HepG2 (cell line): Measurements from ENCODE around the gene TOLLIP. TPM values are rescaled to one million over a fixed set of nuclear protein-coding genes. Genes with fewer than 3 reads are reported as not detected.

ENCODE experiments used
- CREB1 ChIP-seq, 2 experiments: fragments of 450-650 bp in 1 of 2; IDR thresholded peaks; 2 replicates each; pipeline ENCODE4 v1.6.1; 2016 to 2017; ENCODE audit warnings: control low read depth in 1 of 2, mild to moderate bottlenecking in 1 of 2, missing compliant biosample characterization in 1 of 2, missing genetic modification characterization in 1 of 2
- FOXM1 ChIP-seq: sonication (generic); formaldehyde crosslinking; IDR thresholded peaks from 2 replicates; pipeline ENCODE4 v1.5.0; 2020; ENCODE audit warnings: missing genetic modification reagents
- GABPA ChIP-seq, 2 experiments: IDR thresholded peaks; 2 replicates each; pipeline ENCODE4 v1.6.1; 2011 to 2016; ENCODE audit warnings: low read depth in 2 of 2, low read length in 1 of 2, missing biosample characterization in 1 of 2, missing genetic modification characterization in 1 of 2
- RBAK ChIP-seq: sonication (generic); formaldehyde crosslinking; IDR thresholded peaks from 2 replicates; pipeline ENCODE4 v1.5.1; 2020; ENCODE audit warnings: mild to moderate bottlenecking, missing genetic modification reagents
- STAT6 ChIP-seq: sonication (generic); formaldehyde crosslinking; IDR thresholded peaks from 2 replicates; pipeline ENCODE4 v1.4.0; 2020; ENCODE audit warnings: missing genetic modification reagents, mild to moderate bottlenecking, borderline replicate concordance
- SYNCRIP ChIP-seq: fragments of 200-400 bp; formaldehyde crosslinking; IDR thresholded peaks from 2 replicates; pipeline ENCODE4 v1.6.1; 2018; ENCODE audit warnings: mild to moderate bottlenecking, low read depth, low read length; ENCODE audit not compliant: insufficient read depth
- TCF7L2 ChIP-seq: IDR thresholded peaks from 2 replicates; pipeline ENCODE4 v1.6.1; 2011; ENCODE audit warnings: mild to moderate bottlenecking, low read depth, low read length, moderate library complexity
- ZBTB4 ChIP-seq: sonication (generic); formaldehyde crosslinking; IDR thresholded peaks from 2 replicates; pipeline ENCODE4 v1.4.0; 2020; ENCODE audit warnings: missing genetic modification reagents, mild to moderate bottlenecking, borderline replicate concordance
- ZBTB7A ChIP-seq: sonication (generic); formaldehyde crosslinking; IDR thresholded peaks from 2 replicates; pipeline ENCODE4 v1.8.0; 2022; ENCODE audit warnings: mild to moderate bottlenecking, missing genetic modification reagents
- ZNF101 ChIP-seq: sonication (generic); formaldehyde crosslinking; IDR thresholded peaks from 2 replicates; pipeline ENCODE4 v1.4.0; 2020; ENCODE audit warnings: mild to moderate bottlenecking, low read depth, missing genetic modification reagents, borderline replicate concordance
- ZNF431 ChIP-seq: sonication (generic); formaldehyde crosslinking; IDR thresholded peaks from 2 replicates; pipeline ENCODE4 v1.9.0; 2022; ENCODE audit warnings: missing genetic modification reagents, low read depth, mild to moderate bottlenecking, borderline replicate concordance
- ZNF562 ChIP-seq: sonication (generic); formaldehyde crosslinking; IDR thresholded peaks from 2 replicates; pipeline ENCODE4 v1.8.0; 2022; ENCODE audit warnings: missing genetic modification reagents, borderline replicate concordance
- ZNF615 ChIP-seq: sonication (generic); formaldehyde crosslinking; IDR thresholded peaks from 2 replicates; pipeline ENCODE4 v1.5.0; 2020; ENCODE audit warnings: mild to moderate bottlenecking, missing genetic modification reagents, borderline replicate concordance
- ZNF678 ChIP-seq: sonication (generic); formaldehyde crosslinking; IDR thresholded peaks from 2 replicates; pipeline ENCODE4 v1.4.0; 2020; ENCODE audit warnings: mild to moderate bottlenecking, missing genetic modification reagents
- polyA plus RNA-seq, 8 experiments: library from polyadenylated mRNA; depleted of rRNA in 3 of 8; stranded (reverse) in 7 of 8; unstranded in 1 of 8; fragments of >200 nt; fragmentation: Illumina TruSeq in 4 of 8; extraction: Trizol in 4 of 8; gene quantifications; 2 replicates each; pipeline versions ENCODE4 v1.2.1 to v1.2.3, GENCODE V29; 2011 to 2016; ENCODE audit warnings: low read depth in 4 of 8, missing spikeins in 1 of 8, mixed read lengths in 1 of 8; ENCODE audit not compliant: insufficient read depth in 1 of 8
- total RNA-seq, 5 experiments: library from RNA; depleted of rRNA; stranded (reverse); fragments of >200 nt; fragmentation: Illumina TruSeq; extraction: Trizol; gene quantifications; 2 replicates each; pipeline ENCODE4 v1.2.3, GENCODE V29; 2016; ENCODE audit warnings: low read depth in 1 of 5
- TF ChIP-seq, protein P1 (sequence below): sonication (generic); formaldehyde crosslinking; IDR thresholded peaks from 2 replicates; pipeline ENCODE4 v1.5.0; 2020; ENCODE audit warnings: mild to moderate bottlenecking, missing genetic modification reagents
- TF ChIP-seq, protein P2 (sequence below): sonication (generic); formaldehyde crosslinking; IDR thresholded peaks from 2 replicates; pipeline ENCODE4 v1.5.1; 2020; ENCODE audit warnings: missing genetic modification reagents, mild to moderate bottlenecking, borderline replicate concordance
- TF ChIP-seq, protein P3 (sequence below): IDR thresholded peaks from 2 replicates; pipeline ENCODE4 v1.6.1; 2012; ENCODE audit warnings: inconsistent platforms

Gene TOLLIP
- total and polyA plus RNA-seq, 2 of the 13 experiments (the other 11 are each of a cell fraction or from before 2014, with no cell fraction given): 25.9 to 47.5 TPM

GRCh38 chr11:1262172-1263006 is 47.0 kb downstream of the TOLLIP start (continued):
- TF ChIP-seq STAT6 (CRISPR knock-in tag) (no peak), GABPA (IDR thresholded peaks at IDR 0.05; ENCODE audit: low read depth, low read length) (peak; percentile 78), GABPA (CRISPR knock-in tag; IDR thresholded peaks at IDR 0.05; ENCODE audit: low read depth) (peak; percentile 89), ZNF431 (CRISPR knock-in tag) (no peak), ZBTB4 (CRISPR knock-in tag) (no peak), SYNCRIP (no peak), FOXM1 (no peak), ZNF678 (no peak), ZNF615 (CRISPR knock-in tag) (no peak), ZBTB7A (CRISPR knock-in tag) (0 out of 2 replicates have a peak, but pooled peaks have one; percentile 45), CREB1 (IDR thresholded peaks at IDR 0.05) (peak; percentile 73), CREB1 (CRISPR knock-in tag; IDR thresholded peaks at IDR 0.05) (peak; percentile 77), TCF7L2 (no peak), ZNF101 (CRISPR knock-in tag) (no peak), RBAK (CRISPR knock-in tag) (no peak), ZNF562 (CRISPR knock-in tag) (no peak)
- TF ChIP-seq, protein P1, sequence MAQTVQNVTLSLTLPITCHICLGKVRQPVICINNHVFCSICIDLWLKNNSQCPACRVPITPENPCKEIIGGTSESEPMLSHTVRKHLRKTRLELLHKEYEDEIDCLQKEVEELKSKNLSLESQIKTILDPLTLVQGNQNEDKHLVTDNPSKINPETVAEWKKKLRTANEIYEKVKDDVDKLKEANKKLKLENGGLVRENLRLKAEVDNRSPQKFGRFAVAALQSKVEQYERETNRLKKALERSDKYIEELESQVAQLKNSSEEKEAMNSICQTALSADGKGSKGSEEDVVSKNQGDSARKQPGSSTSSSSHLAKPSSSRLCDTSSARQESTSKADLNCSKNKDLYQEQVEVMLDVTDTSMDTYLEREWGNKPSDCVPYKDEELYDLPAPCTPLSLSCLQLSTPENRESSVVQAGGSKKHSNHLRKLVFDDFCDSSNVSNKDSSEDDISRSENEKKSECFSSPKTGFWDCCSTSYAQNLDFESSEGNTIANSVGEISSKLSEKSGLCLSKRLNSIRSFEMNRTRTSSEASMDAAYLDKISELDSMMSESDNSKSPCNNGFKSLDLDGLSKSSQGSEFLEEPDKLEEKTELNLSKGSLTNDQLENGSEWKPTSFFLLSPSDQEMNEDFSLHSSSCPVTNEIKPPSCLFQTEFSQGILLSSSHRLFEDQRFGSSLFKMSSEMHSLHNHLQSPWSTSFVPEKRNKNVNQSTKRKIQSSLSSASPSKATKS (CRISPR knock-in tag): no peak
- TF ChIP-seq, protein P2, sequence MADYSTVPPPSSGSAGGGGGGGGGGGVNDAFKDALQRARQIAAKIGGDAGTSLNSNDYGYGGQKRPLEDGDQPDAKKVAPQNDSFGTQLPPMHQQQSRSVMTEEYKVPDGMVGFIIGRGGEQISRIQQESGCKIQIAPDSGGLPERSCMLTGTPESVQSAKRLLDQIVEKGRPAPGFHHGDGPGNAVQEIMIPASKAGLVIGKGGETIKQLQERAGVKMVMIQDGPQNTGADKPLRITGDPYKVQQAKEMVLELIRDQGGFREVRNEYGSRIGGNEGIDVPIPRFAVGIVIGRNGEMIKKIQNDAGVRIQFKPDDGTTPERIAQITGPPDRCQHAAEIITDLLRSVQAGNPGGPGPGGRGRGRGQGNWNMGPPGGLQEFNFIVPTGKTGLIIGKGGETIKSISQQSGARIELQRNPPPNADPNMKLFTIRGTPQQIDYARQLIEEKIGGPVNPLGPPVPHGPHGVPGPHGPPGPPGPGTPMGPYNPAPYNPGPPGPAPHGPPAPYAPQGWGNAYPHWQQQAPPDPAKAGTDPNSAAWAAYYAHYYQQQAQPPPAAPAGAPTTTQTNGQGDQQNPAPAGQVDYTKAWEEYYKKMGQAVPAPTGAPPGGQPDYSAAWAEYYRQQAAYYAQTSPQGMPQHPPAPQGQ (CRISPR knock-in tag): 0 out of 2 replicates have a peak, but pooled peaks have one; percentile 41
- TF ChIP-seq, protein P3, sequence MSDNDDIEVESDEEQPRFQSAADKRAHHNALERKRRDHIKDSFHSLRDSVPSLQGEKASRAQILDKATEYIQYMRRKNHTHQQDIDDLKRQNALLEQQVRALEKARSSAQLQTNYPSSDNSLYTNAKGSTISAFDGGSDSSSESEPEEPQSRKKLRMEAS: peak; percentile 94
